ENCODE data around the gene SLC6A19.

The SLC6A19 gene

GRCh38 chr5:1161108-1161832 lies 40.1 kb upstream of the SLC6A19 start:
- Histone ChIP-seq H3K4me3 (no peak overlapping the region), H3K9me3 (no peaks in the 10 kb centered on the region), H3K27me3 (ENCODE audit: low read depth) (no peaks in the 10 kb centered on the region; the same call in 1 of the 2 replicates), H3K4me1 (no peaks in the 10 kb centered on the region), H3K36me3 (replicated peaks) (no peaks in the 10 kb centered on the region)
- DNase-seq (ENCODE audit: low spot score in 2 of 2), result no peak
- in situ Hi-C loops (cut with MboI; ENCODE audit: low sequenced_read_pairs), result loop anchor here (25.0 kb wide), 1 partner anchor 224 kb away; no protein-coding TSS in a partner anchor

GRCh38 chr5:1161833-1162229 lies 39.6 kb upstream of the SLC6A19 start:
- Histone ChIP-seq H3K9me3 (no peaks in the 10 kb centered on the region), H3K27me3 (ENCODE audit: low read depth) (no peaks in the 10 kb centered on the region), H3K36me3 (replicated peaks) (no peaks in the 10 kb centered on the region), H3K4me3 (no peak overlapping the region), H3K4me1 (no peaks in the 10 kb centered on the region)
- DNase-seq (ENCODE audit: low spot score in 2 of 2), result no peak
- in situ Hi-C loops (cut with MboI; ENCODE audit: low sequenced_read_pairs), result loop anchor here (25.0 kb wide), 1 partner anchor 225 kb away; no protein-coding TSS in a partner anchor

GRCh38 chr5:1162276-1162675 lies 39.1 kb upstream of the SLC6A19 start:
- Histone ChIP-seq H3K9me3 (no peaks in the 10 kb centered on the region), H3K36me3 (replicated peaks) (no peaks in the 10 kb centered on the region), H3K4me1 (no peaks in the 10 kb centered on the region), H3K4me3 (no peak overlapping the region), H3K27me3 (ENCODE audit: low read depth) (no peaks in the 10 kb centered on the region)
- DNase-seq (ENCODE audit: low spot score in 2 of 2), result no peak
- in situ Hi-C loops (cut with MboI; ENCODE audit: low sequenced_read_pairs), result loop anchor here (25.0 kb wide), 1 partner anchor 225 kb away; no protein-coding TSS in a partner anchor

- in situ Hi-C loops (cut with MboI; ENCODE audit: low sequenced_read_pairs), result loop anchor here (25.0 kb wide), 1 partner anchor 225 kb away; no protein-coding TSS in a partner anchor
- H3K27me3 ChIP-seq (ENCODE audit: low read depth), result no peaks in the 10 kb centered on the region
These were observed 38.6 kb upstream of the SLC6A19 start for GRCh38 chr5:1162751-1163150.

GRCh38 chr5:1163366-1163765 lies 38.0 kb upstream of the SLC6A19 start:
- H3K27me3 ChIP-seq (ENCODE audit: low read depth), result no peaks in the 10 kb centered on the region
- no peaks in the 10 kb centered on the region; the same call in 1 of the 2 replicates for H3K4me1 ChIP-seq
- no peak overlapping the region for H3K4me3 ChIP-seq
- no peak for DNase-seq (ENCODE audit: low spot score in 2 of 2)
- H3K9me3 ChIP-seq, result no peaks in the 10 kb centered on the region
- in situ Hi-C loops (cut with MboI; ENCODE audit: low sequenced_read_pairs), result loop anchor here (25.0 kb wide), 1 partner anchor 226 kb away; no protein-coding TSS in a partner anchor
- no peaks in the 10 kb centered on the region for H3K36me3 ChIP-seq (replicated peaks)

More at GRCh38 chr5:1162751-1163150, 38.6 kb upstream of the SLC6A19 start:
- Histone ChIP-seq H3K36me3 (replicated peaks) (no peaks in the 10 kb centered on the region), H3K4me1 (no peaks in the 10 kb centered on the region; the same call in 1 of the 2 replicates), H3K4me3 (no peak overlapping the region), H3K9me3 (no peaks in the 10 kb centered on the region)
- no peak for DNase-seq (ENCODE audit: low spot score in 2 of 2)

GRCh38 chr5:1163879-1164278 lies 37.5 kb upstream of the SLC6A19 start:
- in situ Hi-C loops (cut with MboI; ENCODE audit: low sequenced_read_pairs), result loop anchor here (25.0 kb wide), 1 partner anchor 227 kb away; no protein-coding TSS in a partner anchor
- Histone ChIP-seq H3K27me3 (ENCODE audit: low read depth) (no peaks in the 10 kb centered on the region), H3K4me1 (no peaks in the 10 kb centered on the region; the same call in 1 of the 2 replicates)

GRCh38 chr5:1164696-1165630 lies 36.4 kb upstream of the SLC6A19 start:
- in situ Hi-C loops (cut with MboI; ENCODE audit: low sequenced_read_pairs), result loop anchor here (25.0 kb wide), 1 partner anchor 228 kb away; no protein-coding TSS in a partner anchor

More at GRCh38 chr5:1163879-1164278, 37.5 kb upstream of the SLC6A19 start:
- Histone ChIP-seq H3K9me3 (no peaks in the 10 kb centered on the region), H3K4me3 (no peak overlapping the region), H3K36me3 (replicated peaks) (no peaks in the 10 kb centered on the region)
- DNase-seq (ENCODE audit: low spot score in 2 of 2), result no peak

GRCh38 chr5:1165864-1166263 lies 35.5 kb upstream of the SLC6A19 start:
- H3K9me3 ChIP-seq, result no peaks in the 10 kb centered on the region
- no peaks in the 10 kb centered on the region; the same call in 1 of the 2 replicates for H3K4me1 ChIP-seq
- H3K4me3 ChIP-seq, result no peak overlapping the region
- in situ Hi-C loops (cut with MboI; ENCODE audit: low sequenced_read_pairs), result loop anchor here (25.0 kb wide), 1 partner anchor 229 kb away; no protein-coding TSS in a partner anchor
- no peaks in the 10 kb centered on the region for H3K27me3 ChIP-seq (ENCODE audit: low read depth)
- H3K36me3 ChIP-seq (replicated peaks), result no peaks in the 10 kb centered on the region
- no peak for DNase-seq (ENCODE audit: low spot score in 2 of 2)

More at GRCh38 chr5:1164696-1165630, 36.4 kb upstream of the SLC6A19 start:
- DNase-seq (ENCODE audit: low spot score in 2 of 2), result no peak
- H3K9me3 ChIP-seq, result no peaks in the 10 kb centered on the region
- H3K36me3 ChIP-seq (replicated peaks), result no peaks in the 10 kb centered on the region
- no peak overlapping the region for H3K4me3 ChIP-seq
- H3K27me3 ChIP-seq (ENCODE audit: low read depth), result no peaks in the 10 kb centered on the region
- no peaks in the 10 kb centered on the region; the same call in 1 of the 2 replicates for H3K4me1 ChIP-seq

- Histone ChIP-seq H3K4me1 (no peaks in the 10 kb centered on the region; the same call in 1 of the 2 replicates), H3K9me3 (no peaks in the 10 kb centered on the region), H3K4me3 (no peak overlapping the region), H3K36me3 (replicated peaks) (no peaks in the 10 kb centered on the region), H3K27me3 (ENCODE audit: low read depth) (no peaks in the 10 kb centered on the region)
- in situ Hi-C loops (cut with MboI; ENCODE audit: low sequenced_read_pairs), result loop anchor here (25.0 kb wide), 1 partner anchor 229 kb away; no protein-coding TSS in a partner anchor
- DNase-seq (ENCODE audit: low spot score in 2 of 2), result no peak
These were observed 35.0 kb upstream of the SLC6A19 start for GRCh38 chr5:1166370-1166769.

GRCh38 chr5:1167361-1167727 lies 34.1 kb upstream of the SLC6A19 start:
- H3K36me3 ChIP-seq (replicated peaks), result no peaks in the 10 kb centered on the region
- in situ Hi-C loops (cut with MboI; ENCODE audit: low sequenced_read_pairs), result loop anchor here (25.0 kb wide), 1 partner anchor 230 kb away; no protein-coding TSS in a partner anchor
- DNase-seq (ENCODE audit: low spot score in 2 of 2), result no peak
- H3K9me3 ChIP-seq, result no peaks in the 10 kb centered on the region
- no peaks in the 10 kb centered on the region; the same call in 1 of the 2 replicates for H3K4me1 ChIP-seq
- H3K4me3 ChIP-seq, result no peak overlapping the region
- H3K27me3 ChIP-seq (ENCODE audit: low read depth), result no peaks in the 10 kb centered on the region

- no peaks in the 10 kb centered on the region for H3K27me3 ChIP-seq (ENCODE audit: low read depth)
- peak overlapping the region; percentile 29 for H3K4me3 ChIP-seq
- in situ Hi-C loops (cut with MboI; ENCODE audit: low sequenced_read_pairs), result loop anchor here (25.0 kb wide), 1 partner anchor 231 kb away; no protein-coding TSS in a partner anchor
- H3K36me3 ChIP-seq (replicated peaks), result no peaks in the 10 kb centered on the region
- no peaks in the 10 kb centered on the region; the same call in 1 of the 2 replicates for H3K4me1 ChIP-seq
- peak; percentile 55 to 83 for DNase-seq (ENCODE audit: low spot score in 2 of 2)
- no peaks in the 10 kb centered on the region for H3K9me3 ChIP-seq
These were observed 33.4 kb upstream of the SLC6A19 start for GRCh38 chr5:1167728-1168709.

- H3K4me3 ChIP-seq, result no peak overlapping the region
- in situ Hi-C loops (cut with MboI; ENCODE audit: low sequenced_read_pairs), result loop anchor here (25.0 kb wide), 1 partner anchor 231 kb away; no protein-coding TSS in a partner anchor
- no peaks in the 10 kb centered on the region for H3K27me3 ChIP-seq (ENCODE audit: low read depth)
These were observed 32.6 kb upstream of the SLC6A19 start for GRCh38 chr5:1168796-1169195.

More at GRCh38 chr5:1168796-1169195, 32.6 kb upstream of the SLC6A19 start:
- Histone ChIP-seq H3K9me3 (no peaks in the 10 kb centered on the region), H3K36me3 (replicated peaks) (no peaks in the 10 kb centered on the region), H3K4me1 (no peaks in the 10 kb centered on the region; the same call in 1 of the 2 replicates)
- DNase-seq (ENCODE audit: low spot score in 2 of 2), result no peak
